GM12891 (cell line): Measurements from ENCODE around the gene ARF1.

Source experiments
- POLR2A ChIP-seq: IDR thresholded peaks from 2 replicates; pipeline ENCODE4 v1.6.1; 2011; ENCODE audit warnings: low read depth, low read length, control low read depth
- POLR2AphosphoS5 ChIP-seq: IDR thresholded peaks from 2 replicates; pipeline ENCODE4 v1.6.1; 2011; ENCODE audit warnings: low read depth, low read length, control low read depth
- SPI1 ChIP-seq: IDR thresholded peaks from 2 replicates; pipeline ENCODE4 v1.6.1; 2011; ENCODE audit warnings: low read depth, low read length, control low read depth
- TAF1 ChIP-seq: IDR thresholded peaks from 2 replicates; pipeline ENCODE4 v1.6.1; 2011; ENCODE audit warnings: low read depth, low read length, control low read depth

DNA sequence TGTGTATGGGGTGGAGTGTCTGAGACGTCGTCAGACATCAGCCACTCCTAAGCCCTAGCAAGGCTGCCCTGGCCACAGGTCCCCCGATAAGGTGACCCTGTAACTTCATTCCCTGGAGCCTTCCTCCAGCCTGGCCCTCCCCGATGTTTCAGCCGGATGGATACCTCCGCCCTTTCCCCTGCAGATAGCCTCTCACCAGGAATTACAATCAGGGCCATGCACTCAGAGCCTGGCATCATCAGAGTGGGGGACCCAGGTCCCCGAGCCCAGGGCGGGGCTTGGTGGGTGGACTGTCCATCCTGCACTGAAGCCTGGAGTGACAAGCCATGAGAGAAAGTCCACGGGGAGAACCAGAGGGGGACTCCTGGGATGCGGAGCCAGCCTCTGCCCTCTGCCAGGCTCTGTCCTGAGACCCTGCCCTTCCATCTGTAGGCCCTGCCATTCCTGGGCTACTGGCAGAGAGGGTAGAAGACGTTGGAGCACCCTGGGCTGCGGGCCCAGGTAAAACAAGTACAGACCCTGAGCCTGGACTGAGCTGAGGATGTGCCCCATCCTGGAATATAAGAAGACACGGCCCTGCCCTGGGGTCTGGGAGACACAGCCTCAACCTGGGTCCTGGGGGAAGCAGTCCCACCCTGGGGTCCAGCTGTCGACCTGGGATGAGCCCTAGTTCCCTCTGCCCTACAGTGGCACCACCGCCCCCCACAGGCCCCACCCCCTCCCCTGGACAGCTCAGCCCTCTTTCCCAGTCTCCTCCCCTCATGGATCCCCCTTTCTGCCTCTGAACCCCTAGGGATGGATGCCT is 16.8 kb upstream of the ARF1 start:
- TF ChIP-seq POLR2A, result no peak
- TF ChIP-seq POLR2AphosphoS5, result no peak
- no peak for TF ChIP-seq SPI1
- TF ChIP-seq TAF1, result no peak
